Head of caudate nucleus (tissue), 42 donors: ENCODE results near the gene CD79B.
A peak's percentile ranks its signal among the peaks of the same experiment; 100 is the strongest.
"Not testable (repeated sequence)": the region's sequence is repeated elsewhere in the genome, so short reads cannot be mapped to it uniquely, and the experiment has no call there.

Source experiments
- DNase-seq, 42 donors: peaks; one replicate each; pipeline versions ENCODE4 v3.0.0 to v3.0.0-alpha.2; 2020 to 2021; ENCODE audit warnings: mixed read lengths in 7 of 42
- intact Hi-C: fragments of 100-400 bp; cut with DNase I; formaldehyde crosslinking; loops from one replicate; pipeline ENCODE4 v1.15.0; 2022

Gene CD79B

GRCh38 chr17:63939401-63939800 lies 7.3 kb upstream of the CD79B start:
- intact Hi-C loops: no loop called here
- no peak for DNase-seq

DNA sequence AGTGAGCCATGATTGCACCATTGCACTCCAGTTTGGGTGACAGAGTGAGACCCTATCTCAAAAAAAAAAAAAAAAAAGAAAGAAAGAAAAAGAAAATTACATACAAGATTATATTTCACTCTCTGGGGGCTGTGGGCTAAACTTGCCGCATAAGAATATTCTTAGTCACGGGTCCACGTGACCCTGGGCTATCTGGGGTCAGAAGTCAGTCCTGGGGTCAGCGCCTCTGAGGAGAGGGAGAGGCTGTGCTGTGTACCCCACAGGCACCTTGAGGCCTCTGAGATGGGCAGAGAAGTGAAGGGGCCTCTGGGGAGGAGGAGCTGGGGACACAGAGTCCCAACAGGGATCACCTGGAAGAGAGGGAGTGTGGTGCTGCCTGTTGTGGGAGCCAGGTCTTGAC lies 5.8 kb upstream of the CD79B start:
- intact Hi-C loops: no loop called here
- no peak for DNase-seq

GRCh38 chr17:63937319-63937718 lies 5.2 kb upstream of the CD79B start:
- intact Hi-C loops: no loop called here
- DNase-seq: no peak

GRCh38 chr17:63934183-63935112 lies 2.3 kb upstream of the CD79B start:
- no peak for DNase-seq
- intact Hi-C loops: no loop called here

DNA sequence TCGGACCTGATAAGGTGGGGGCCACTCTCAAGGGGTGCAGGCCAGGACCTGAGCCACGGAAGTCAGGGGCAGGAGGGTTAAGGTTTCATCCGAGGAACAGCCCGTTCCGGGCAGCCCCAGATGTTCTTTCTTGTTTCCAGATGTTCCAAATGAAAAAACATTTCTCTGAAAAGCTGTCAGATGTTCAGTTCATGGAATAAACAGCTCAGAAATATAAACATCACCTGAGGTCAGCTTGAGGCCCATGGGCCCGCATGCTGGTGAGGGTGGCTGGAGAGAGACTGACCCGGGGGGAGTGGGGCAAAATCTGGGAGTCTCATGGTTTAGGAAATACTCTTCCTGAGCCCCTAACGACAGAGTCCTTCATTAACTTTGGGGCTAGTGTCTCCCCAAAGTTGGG lies 1.5 kb upstream of the CD79B start:
- intact Hi-C loops: no loop called here
- no peak for DNase-seq

DNA sequence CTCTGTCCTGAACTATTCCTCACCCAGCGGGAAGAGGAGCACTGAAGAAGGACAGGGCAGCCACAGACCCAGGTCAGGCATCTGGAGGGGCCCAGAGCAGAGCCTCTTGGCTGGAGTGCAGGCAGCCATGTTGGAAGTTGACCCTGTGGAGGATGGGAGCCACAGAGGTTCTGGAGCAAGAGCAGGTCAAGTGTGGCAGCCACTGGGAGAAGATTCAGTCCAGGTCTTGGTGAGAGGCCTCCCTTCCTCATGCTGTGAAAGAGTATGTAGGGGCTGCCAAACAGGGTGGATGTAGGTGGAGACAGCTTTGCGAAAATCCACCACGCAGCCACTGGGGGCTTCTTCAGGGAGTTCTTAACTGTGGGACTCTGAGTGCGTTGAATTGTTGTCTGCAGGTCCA lies 590 bp upstream of the CD79B start:
- intact Hi-C loops: no loop called here

GRCh38 chr17:63930951-63931575 lies 1.1 kb downstream of the CD79B start:
- intact Hi-C loops: no loop called here
- DNase-seq: peak in 22 of 42 donors; percentile 6 to 58 (median 22)

More for the DNA sequence above, 590 bp upstream of the CD79B start:
- no peak for DNase-seq

- intact Hi-C loops: no loop called here
- DNase-seq: no peak
Measured at GRCh38 chr17:63929860-63930766, 2.0 kb downstream of the CD79B start.

DNA sequence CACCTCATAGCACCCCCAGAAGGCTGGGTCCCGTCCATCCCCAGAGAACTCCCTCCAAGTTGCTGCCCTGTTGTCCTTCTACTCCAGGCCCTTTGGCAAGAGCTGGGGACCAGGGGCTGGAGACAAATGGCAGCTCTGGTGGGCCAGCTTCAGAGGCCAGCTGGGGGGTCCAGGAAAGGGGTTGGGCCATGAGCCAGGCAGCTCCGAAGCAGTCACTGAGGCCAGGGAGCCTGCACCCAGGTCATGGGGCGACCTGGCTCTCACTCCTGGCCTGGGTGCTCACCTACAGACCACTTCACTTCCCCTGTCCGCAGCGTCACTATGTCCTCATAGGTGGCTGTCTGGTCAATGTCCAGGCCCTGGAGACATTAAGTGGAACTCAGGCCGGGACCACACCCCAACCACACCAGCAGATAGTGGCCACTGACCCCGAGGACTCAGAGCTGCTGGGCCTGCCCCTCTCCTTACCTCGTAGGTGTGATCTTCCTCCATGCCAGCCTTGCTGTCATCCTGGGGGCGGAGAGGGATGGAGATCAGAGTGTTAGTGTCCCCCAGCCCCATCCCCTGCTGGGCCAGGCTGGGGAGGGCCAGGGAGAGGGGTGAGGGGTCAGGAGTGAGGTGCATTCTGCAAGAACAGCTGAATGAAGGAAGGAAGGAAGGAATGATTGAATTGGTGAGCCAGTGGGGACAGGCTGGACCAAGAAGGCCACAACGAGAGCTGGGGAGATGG lies 3.0 kb downstream of the CD79B start:
- DNase-seq: no peak
- intact Hi-C loops: no loop called here

- intact Hi-C loops: no loop called here
- no peak for DNase-seq
Measured at GRCh38 chr17:63928172-63928666, 3.9 kb downstream of the CD79B start.

GRCh38 chr17:63927464-63928171 lies 4.5 kb downstream of the CD79B start:
- no peak for DNase-seq
- intact Hi-C loops: no loop called here

GRCh38 chr17:63926164-63926563 lies 6.0 kb downstream of the CD79B start:
- intact Hi-C loops: no loop called here
- DNase-seq: no peak

DNA sequence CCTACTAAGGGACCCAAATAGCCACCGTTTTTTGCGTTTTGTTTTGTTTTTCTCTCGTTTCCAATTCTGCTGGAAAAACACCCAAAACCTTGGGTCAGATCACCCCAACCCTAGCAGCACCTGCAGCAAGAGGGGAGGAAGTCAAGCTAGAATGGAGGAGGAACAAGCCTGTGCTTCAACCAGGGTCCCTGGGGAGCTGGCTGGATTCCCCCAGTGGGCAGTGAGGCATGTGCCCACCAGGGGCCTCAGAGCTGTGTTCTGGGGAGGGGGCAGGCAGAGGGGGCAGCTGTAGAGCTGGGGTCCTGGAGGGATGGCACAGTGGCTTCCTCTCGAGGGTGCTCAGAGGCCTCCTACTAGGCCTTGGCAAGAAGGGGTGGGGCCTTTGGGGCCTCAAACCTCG lies 6.5 kb downstream of the CD79B start:
- DNase-seq: no peak
- intact Hi-C loops: no loop called here

DNA sequence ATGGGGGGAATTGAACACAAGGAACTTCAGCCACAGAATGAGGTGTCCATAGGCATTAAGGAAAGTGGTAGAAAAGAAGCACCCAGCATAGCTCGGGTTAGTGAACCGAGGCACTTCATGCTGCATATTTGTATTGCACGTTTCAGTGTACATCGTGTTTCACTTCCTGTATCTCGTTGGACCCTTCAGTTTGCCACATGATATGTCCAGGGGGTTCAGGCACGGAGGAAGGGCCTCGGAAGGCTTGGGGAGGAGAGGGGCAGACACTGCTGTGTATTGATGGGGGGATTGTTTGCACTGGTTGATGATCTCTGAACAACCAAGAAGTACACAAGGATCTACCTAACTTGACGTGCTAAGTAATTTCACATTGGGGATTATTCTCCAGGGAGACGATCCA lies 9.7 kb downstream of the CD79B start:
- DNase-seq, intact Hi-C loops: not testable (repeated sequence)

DNA sequence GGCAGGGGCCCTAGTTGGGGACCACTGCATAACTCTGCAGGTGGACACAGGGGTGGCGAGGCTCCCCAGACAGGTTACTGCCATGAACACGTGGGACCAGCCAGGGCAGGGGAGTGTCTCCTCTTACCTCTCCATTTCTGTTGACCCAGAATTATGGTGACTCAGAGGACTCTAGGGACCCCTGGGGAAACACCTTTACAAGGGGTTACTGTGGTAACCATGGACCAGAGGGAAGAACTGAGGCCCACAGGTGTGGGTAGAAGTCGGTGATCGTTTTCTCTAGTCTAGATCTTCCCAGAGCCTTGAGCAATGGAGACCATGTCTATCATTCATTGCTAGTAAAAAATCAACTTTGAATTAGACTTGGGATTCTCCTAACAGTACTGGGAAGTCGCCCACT lies 11.4 kb downstream of the CD79B start:
- intact Hi-C loops, DNase-seq: not testable (repeated sequence)

GRCh38 chr17:63920050-63920449 lies 12.1 kb downstream of the CD79B start:
- intact Hi-C loops, DNase-seq: not testable (repeated sequence)

DNA sequence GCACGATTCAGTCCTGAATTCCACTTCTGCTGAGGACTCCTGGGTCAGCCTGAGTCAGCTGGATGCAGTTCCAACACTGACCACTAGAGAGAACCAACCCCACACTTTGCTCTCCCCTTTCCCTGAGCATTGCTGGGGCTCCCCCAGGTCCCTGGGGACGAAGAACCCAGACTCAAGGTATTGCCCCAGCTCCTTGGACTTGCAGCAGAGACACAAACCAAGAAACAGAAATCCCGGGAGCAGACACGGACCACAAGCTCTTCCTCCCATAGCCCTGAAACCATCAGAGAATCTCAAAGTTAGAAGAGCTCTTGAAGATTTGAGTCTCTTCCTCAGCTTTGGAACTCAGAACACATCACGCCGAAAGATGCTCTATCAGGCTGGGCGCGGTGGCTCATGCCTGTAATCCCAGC lies 12.8 kb downstream of the CD79B start:
- peak in 39 of 42 donors; percentile 8 to 80 (median 56) for DNase-seq
- intact Hi-C loops: loop anchor here (10.0 kb wide), 1 partner anchor 215 kb away; the partner anchor contains the start of gene ERN1

GRCh38 chr17:63918789-63919305 lies 13.3 kb downstream of the CD79B start, which contains the start of gene GH1:
Gene GH1 (minus strand): TSS chr17:63918839. CDS start chr17:63918776, 63 bp downstream.
- DNase-seq: not testable (repeated sequence)
- intact Hi-C loops: loop anchor here (10.0 kb wide), 1 partner anchor 216 kb away; the partner anchor contains the start of gene ERN1
